Measurements from ENCODE around the gene PLD3.

- TF ChIP-seq CTCF (IDR thresholded peaks at IDR 0.05; ENCODE audit: low read depth, low read length), result no peak
- no peak for TF ChIP-seq MAX (IDR thresholded peaks at IDR 0.05; ENCODE audit: low read depth, low read length)
- TF ChIP-seq POLR2A (IDR thresholded peaks at IDR 0.05; ENCODE audit: extremely low read depth, insufficient read length), result no peak
- no peak for TF ChIP-seq MYC (IDR thresholded peaks at IDR 0.05; ENCODE audit: low read depth, low read length)
These were observed 74.5 kb downstream of the PLD3 start for GRCh38 chr19:40422748-40423566.
